GM12872 (cell line): ENCODE measurements around the gene RAB3IP.

ENCODE experiments used
- CTCF ChIP-seq: IDR thresholded peaks from 3 replicates; pipeline ENCODE4 v1.5.1; 2011; ENCODE audit warnings: low read depth, mild to moderate bottlenecking, low read length, moderate library complexity; ENCODE audit not compliant: insufficient read depth

RAB3IP gene

GRCh38 chr12:69837191-69837590, 98.5 kb downstream of the RAB3IP start:
- TF ChIP-seq CTCF, result no peak

- no peak for TF ChIP-seq CTCF
These were observed 99.2 kb downstream of the RAB3IP start for GRCh38 chr12:69837657-69838415.

- no peak for TF ChIP-seq CTCF
These were observed 102.1 kb downstream of the RAB3IP start for GRCh38 chr12:69840727-69841126.

- TF ChIP-seq CTCF, result no peak
These were observed 104.9 kb downstream of the RAB3IP start for GRCh38 chr12:69843608-69844007.

- TF ChIP-seq CTCF, result no peak
These were observed 105.8 kb downstream of the RAB3IP start for GRCh38 chr12:69844416-69844815.

- TF ChIP-seq CTCF, result no peak
These were observed 106.2 kb downstream of the RAB3IP start for GRCh38 chr12:69844836-69845235.

GRCh38 chr12:69846976-69847375, 108.3 kb downstream of the RAB3IP start:
- no peak for TF ChIP-seq CTCF

- no peak for TF ChIP-seq CTCF
These were observed 113.3 kb downstream of the RAB3IP start for GRCh38 chr12:69851976-69852375.
